H1 (cell line): ENCODE data around the gene KRTAP10-5. TPM values are rescaled to one million over a fixed set of nuclear protein-coding genes. Genes with fewer than 3 reads are reported as not detected.

Experiments
- CTBP2 ChIP-seq: IDR thresholded peaks from 2 replicates; pipeline ENCODE4 v1.7.0; 2011; ENCODE audit warnings: borderline replicate concordance, mild to moderate bottlenecking, moderate library complexity, mixed read lengths, low read length; ENCODE audit not compliant: insufficient read depth, insufficient read length
- KDM1A ChIP-seq: fragments of 200-600, 300-600 bp; sonication (generic); IDR thresholded peaks from 2 replicates; pipeline ENCODE4 v1.7.1; 2016; ENCODE audit warnings: mild to moderate bottlenecking, low read length, borderline replicate concordance
- USF2 ChIP-seq: IDR thresholded peaks from 2 replicates; pipeline ENCODE4 v1.6.1; 2011; ENCODE audit warnings: low read length, improper control_type of control experiment
- polyA plus RNA-seq, 7 experiments: library from polyadenylated mRNA; depleted of rRNA in 3 of 7; stranded (reverse) in 5 of 7; unstranded in 2 of 7; fragments of >200 nt in 5 of 7; fragments of 200-250 nt in 2 of 7; gene quantifications; 1 replicate in 5 of 7; 2 replicates in 1 of 7; 4 replicates in 1 of 7; pipeline versions ENCODE4 v1.2.1 to v1.2.3, GENCODE V29; 2011 to 2013; ENCODE audit warnings: missing spikeins in 2 of 7, mixed read lengths in 2 of 7
- total RNA-seq: library from RNA; stranded (reverse); fragmentation: NEBNext Ultra II Directional; extraction: Animal tissue kit (Norgen Biotek cat#: 25700); gene quantifications from 2 replicates; pipeline ENCODE4 v1.2.1, GENCODE V29; 2021

The KRTAP10-5 gene
- total and polyA plus RNA-seq, 2 of the 8 experiments (the other 6 are each of a cell fraction or from before 2014, with no cell fraction given), result 0.09 TPM; not detected in 1

GRCh38 chr21:44612029-44612486, 31.7 kb upstream of the KRTAP10-5 start, which contains the start of gene KRTAP10-8 (continued):
- no peak for TF ChIP-seq USF2
- TF ChIP-seq KDM1A, result no peak
- no peak for TF ChIP-seq CTBP2
